Measurements from ENCODE around the gene SURF4. TPM values are rescaled to one million over a fixed set of nuclear protein-coding genes. Genes with fewer than 3 reads are reported as not detected.

SURF4 gene
- total and polyA plus RNA-seq, 2 of the 13 experiments (the other 11 are each of a cell fraction or from before 2014, with no cell fraction given): 220 to 265 TPM

- TF ChIP-seq ATF4 (CRISPR knock-in tag; IDR thresholded peaks at IDR 0.05) (no peak), CENPT (CRISPR knock-in tag; IDR thresholded peaks at IDR 0.05; ENCODE audit: low read depth) (no peak), GATA4 (IDR thresholded peaks at IDR 0.05; ENCODE audit: borderline replicate concordance, low read depth) (no peak), ZNF547 (CRISPR knock-in tag; IDR thresholded peaks at IDR 0.05) (no peak), ERF (CRISPR knock-in tag; IDR thresholded peaks at IDR 0.05) (no peak), IKZF5 (CRISPR knock-in tag; IDR thresholded peaks at IDR 0.05) (no peak), PATZ1 (CRISPR knock-in tag; IDR thresholded peaks at IDR 0.05) (peak; percentile 53; the same call in 1 of the 2 replicates), SNAPC2 (CRISPR knock-in tag; IDR thresholded peaks at IDR 0.05) (no peak), STAG1 (CRISPR knock-in tag; IDR thresholded peaks at IDR 0.05) (peak; percentile 88), ZNF501 (CRISPR knock-in tag; IDR thresholded peaks at IDR 0.05) (no peak), FUBP1 (CRISPR knock-in tag; IDR thresholded peaks at IDR 0.05; ENCODE audit: borderline replicate concordance) (no peak), ZNF337 (CRISPR knock-in tag; IDR thresholded peaks at IDR 0.05; ENCODE audit: borderline replicate concordance, low read depth) (no peak), MAFK (conservative IDR thresholded peaks at IDR 0.05 in 1 of 2, IDR thresholded peaks at IDR 0.05 in 1 of 2; ENCODE audit: low read length in 2 of 2) (no peak), ZMYM2 (CRISPR knock-in tag; IDR thresholded peaks at IDR 0.05) (no peak), POLR2G (IDR thresholded peaks at IDR 0.05; ENCODE audit: low read depth, low read length) (peak; percentile 49; the same call in 1 of the 2 replicates), ZSCAN21 (CRISPR knock-in tag; IDR thresholded peaks at IDR 0.05; ENCODE audit: borderline replicate concordance) (0 out of 2 replicates have a peak, but pooled peaks have one; percentile 30), FOXO4 (CRISPR knock-in tag; conservative IDR thresholded peaks at IDR 0.05) (no peak), SMAD1 (CRISPR knock-in tag; IDR thresholded peaks at IDR 0.05; ENCODE audit: borderline replicate concordance, low read depth) (0 out of 2 replicates have a peak, but pooled peaks have one; percentile 14), RAD21 (CRISPR knock-in tag; IDR thresholded peaks at IDR 0.05) (peak; percentile 74), PHF20 (CRISPR knock-in tag; IDR thresholded peaks at IDR 0.05) (no peak)
Observed at GRCh38 chr9:133403766-133404453, 28.1 kb upstream of the SURF4 start (continued).
